Thyroid gland (tissue), 4 donors: Measurements from ENCODE around the gene TRUB2.

Experiments used
- POLR2A ChIP-seq, 2 donors: fragments of 450-650 bp; IDR thresholded peaks; one replicate each; pipeline ENCODE4 v1.6.1; 2017; ENCODE audit warnings: antibody characterized with exemption in 2 of 2, mild to moderate bottlenecking in 2 of 2, moderate library complexity in 1 of 2
- TF ChIP-seq, protein P1 (sequence below), 6 experiments: fragments of 200-600 bp in 3 of 6; fragments of 450-650 bp in 3 of 6; sonication (generic) in 3 of 6; IDR thresholded peaks; one replicate each; pipeline ENCODE4 v1.5.1; 2016 to 2019; ENCODE audit warnings: antibody characterized with exemption in 6 of 6, mild to moderate bottlenecking in 2 of 6, inconsistent platforms in 1 of 6, moderate library complexity in 1 of 6

DNA sequence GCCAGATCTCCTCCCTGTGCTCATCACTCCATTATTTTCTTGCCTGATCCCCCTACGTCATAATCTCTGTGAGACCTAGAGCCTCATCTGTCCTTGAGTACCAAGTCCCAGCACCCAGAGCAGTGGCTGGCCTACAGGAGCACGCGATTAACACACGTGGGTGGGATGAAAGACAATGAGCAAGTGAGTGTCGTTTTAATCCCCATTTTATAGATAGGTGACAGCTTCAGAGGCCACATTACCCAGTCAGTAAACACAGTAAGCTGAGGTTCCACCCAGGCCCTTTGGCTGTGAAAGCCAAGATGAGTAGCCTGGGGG lies 17.3 kb downstream of the TRUB2 start:
- TF ChIP-seq, protein P1, sequence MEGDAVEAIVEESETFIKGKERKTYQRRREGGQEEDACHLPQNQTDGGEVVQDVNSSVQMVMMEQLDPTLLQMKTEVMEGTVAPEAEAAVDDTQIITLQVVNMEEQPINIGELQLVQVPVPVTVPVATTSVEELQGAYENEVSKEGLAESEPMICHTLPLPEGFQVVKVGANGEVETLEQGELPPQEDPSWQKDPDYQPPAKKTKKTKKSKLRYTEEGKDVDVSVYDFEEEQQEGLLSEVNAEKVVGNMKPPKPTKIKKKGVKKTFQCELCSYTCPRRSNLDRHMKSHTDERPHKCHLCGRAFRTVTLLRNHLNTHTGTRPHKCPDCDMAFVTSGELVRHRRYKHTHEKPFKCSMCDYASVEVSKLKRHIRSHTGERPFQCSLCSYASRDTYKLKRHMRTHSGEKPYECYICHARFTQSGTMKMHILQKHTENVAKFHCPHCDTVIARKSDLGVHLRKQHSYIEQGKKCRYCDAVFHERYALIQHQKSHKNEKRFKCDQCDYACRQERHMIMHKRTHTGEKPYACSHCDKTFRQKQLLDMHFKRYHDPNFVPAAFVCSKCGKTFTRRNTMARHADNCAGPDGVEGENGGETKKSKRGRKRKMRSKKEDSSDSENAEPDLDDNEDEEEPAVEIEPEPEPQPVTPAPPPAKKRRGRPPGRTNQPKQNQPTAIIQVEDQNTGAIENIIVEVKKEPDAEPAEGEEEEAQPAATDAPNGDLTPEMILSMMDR (IDR thresholded peaks at IDR 0.05), result no peak
- TF ChIP-seq POLR2A (IDR thresholded peaks at IDR 0.05), result no peak
